ENCODE data around the gene VSIR.

VSIR gene

DNA sequence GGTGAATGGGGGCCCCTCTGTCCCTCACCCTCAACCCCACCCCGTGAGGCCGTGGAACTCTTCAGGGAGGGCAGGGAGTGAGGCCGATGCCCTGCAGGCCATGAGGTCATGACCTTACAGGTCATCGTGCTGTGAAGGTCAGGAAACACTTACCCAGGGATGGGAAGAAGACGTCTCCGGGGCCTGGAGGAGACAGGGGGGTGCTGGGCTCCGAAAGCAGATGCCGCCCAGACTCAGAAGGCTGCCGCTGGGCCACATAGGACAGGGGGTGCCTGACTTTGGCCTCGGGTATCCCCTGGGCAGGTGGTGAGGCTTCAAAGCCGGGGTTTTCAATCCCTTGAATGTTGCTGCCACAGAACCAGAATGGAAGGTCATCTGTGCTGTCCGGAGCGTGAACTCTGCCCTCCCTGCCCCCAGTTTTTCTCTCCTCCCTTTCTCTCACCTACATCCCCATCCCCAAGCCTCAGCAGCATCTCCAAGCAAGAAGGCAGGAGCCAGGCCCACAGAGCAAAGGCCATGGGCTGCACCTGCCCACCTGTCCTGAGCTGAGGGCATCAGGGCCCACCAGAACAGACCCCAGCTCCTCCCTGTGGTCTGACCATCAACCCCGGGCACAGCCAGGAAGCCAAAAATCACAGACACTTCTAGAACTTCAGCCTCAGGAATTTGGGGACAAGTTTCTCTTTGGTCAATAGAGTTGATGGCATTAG lies 21.6 kb downstream of the VSIR start:
- H3K9me3 Mint-ChIP-seq, result no peaks in the 10 kb centered on the region
- H3K27ac Mint-ChIP-seq, result peak overlapping the region; percentile 84
- H3K27me3 Mint-ChIP-seq, result no peaks in the 10 kb centered on the region
- peaks cover 83% of the 10 kb centered on the region for H3K4me1 Mint-ChIP-seq
- ATAC-seq, result no peak
- peaks cover 12% of the 10 kb centered on the region for H3K36me3 Mint-ChIP-seq
- no peak overlapping the region for H3K4me3 Mint-ChIP-seq

DNA sequence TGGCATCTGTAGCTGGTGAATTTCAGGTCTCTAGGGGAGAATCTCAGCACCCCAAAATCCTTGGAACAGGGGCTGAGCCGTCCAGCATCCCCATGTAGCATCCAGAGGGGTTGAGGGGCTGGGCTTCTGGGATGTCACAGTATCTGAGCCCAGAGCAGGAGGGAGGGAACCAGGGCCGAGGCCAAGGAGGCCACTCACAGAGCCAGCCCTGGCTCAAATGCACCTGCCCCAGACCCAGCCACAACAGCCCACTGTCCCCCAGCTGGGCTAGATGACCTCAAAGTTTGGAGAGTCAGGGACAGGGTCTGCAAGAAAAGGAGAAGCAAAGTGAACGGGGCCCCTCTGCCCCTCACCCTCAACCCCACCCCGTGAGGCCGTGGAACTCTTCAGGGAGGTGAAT lies 22.3 kb downstream of the VSIR start:
- peaks cover 8% of the 10 kb centered on the region for H3K36me3 Mint-ChIP-seq
- H3K4me3 Mint-ChIP-seq, result no peak overlapping the region
- H3K4me1 Mint-ChIP-seq, result peaks cover 85% of the 10 kb centered on the region
- H3K27ac Mint-ChIP-seq, result peak overlapping the region; percentile 90
- no peaks in the 10 kb centered on the region for H3K9me3 Mint-ChIP-seq
- H3K27me3 Mint-ChIP-seq, result no peaks in the 10 kb centered on the region
- no peak for ATAC-seq

DNA sequence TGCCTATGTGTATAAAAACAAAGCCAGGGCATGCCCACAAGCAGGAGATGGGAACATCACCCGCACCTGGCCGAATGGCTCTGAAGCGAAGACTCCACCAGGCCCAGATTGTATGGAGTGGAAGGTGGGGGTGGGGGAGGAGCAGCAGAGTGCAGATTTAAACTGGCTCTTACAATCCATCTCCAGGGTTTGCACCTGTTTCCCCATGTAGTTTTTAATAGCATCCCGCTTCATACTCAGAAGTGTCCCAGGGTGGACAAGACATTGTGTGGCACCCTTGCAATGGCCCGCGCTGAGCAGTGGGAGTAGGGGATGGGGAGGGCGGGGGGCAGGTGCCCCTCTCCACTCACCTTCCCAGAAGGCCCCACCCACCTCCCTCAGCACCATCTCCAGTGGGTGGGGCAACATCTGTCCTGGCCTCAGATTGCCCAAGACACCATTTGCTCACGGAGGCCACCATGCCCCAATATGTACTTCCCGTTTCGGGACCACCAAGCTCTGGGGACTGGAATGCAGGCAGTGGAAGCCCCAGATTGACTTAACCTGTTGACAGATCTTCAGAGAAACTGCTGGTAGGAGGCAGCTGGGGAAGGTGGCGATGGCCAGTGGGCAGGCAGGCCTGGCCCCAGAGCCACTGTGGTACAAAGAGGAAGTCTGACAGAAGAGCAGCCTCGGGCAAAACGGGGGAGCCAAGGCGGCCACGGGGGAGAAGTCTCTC lies 23.0 kb downstream of the VSIR start:
- ATAC-seq, result no peak
- Mint-ChIP-seq H3K4me3 (no peak overlapping the region), H3K36me3 (peaks cover 7% of the 10 kb centered on the region), H3K9me3 (no peaks in the 10 kb centered on the region), H3K27ac (peak overlapping the region; percentile 90), H3K4me1 (peaks cover 88% of the 10 kb centered on the region), H3K27me3 (no peaks in the 10 kb centered on the region)

DNA sequence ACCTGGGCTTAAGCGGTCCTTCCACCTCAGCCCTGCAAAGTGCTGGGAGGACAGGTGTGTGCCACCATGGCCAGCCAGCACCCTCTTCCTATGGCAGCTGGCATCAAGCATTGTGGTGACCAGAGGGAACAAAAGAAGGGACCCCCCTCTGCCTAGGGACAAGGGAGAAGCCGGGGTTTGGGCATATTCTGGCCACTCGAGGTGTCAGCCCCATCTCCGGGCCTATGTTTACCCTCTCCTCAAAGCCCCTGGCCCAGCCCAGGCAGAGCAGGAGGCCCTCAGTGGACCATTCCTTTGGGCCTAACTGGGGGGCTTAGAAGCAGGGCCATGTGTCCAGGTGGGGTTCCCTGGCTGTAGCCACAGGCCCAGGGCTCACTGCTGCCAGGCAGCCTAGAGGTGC lies 23.9 kb downstream of the VSIR start:
- Mint-ChIP-seq H3K27me3 (no peaks in the 10 kb centered on the region), H3K36me3 (peaks cover 7% of the 10 kb centered on the region), H3K9me3 (no peaks in the 10 kb centered on the region), H3K4me3 (no peak overlapping the region), H3K4me1 (peaks cover 87% of the 10 kb centered on the region), H3K27ac (peak overlapping the region; percentile 90)
- ATAC-seq, result peak; percentile 1

DNA sequence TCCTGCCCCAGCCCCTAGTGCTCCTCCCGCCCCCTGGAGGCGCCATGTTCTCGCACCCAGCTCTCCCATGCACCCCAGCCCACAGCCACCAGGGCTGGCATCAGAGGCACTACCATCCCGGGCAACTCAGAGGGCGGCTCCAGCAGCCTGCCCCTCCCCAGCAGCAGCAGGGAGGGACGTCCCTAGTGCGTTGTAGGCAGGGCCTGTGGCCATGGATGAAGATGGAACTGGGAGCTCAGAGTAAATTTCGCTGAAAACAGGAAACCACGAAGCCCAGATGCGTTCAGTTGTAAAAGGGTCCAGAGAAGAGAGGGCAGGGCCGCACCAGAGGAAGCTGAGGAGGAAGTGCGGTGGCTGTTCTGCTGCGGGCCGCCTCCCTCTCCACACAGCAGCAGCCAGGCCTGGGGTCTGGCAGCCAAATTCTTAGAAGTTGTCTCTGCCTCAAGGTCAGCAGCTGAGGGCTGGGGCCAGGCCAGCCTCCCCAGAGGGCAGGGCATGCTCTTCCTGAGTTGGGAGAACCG lies 24.6 kb downstream of the VSIR start:
- H3K27ac Mint-ChIP-seq, result peak overlapping the region; percentile 90
- H3K9me3 Mint-ChIP-seq, result no peaks in the 10 kb centered on the region
- peaks cover 80% of the 10 kb centered on the region for H3K4me1 Mint-ChIP-seq
- H3K36me3 Mint-ChIP-seq, result peaks cover 7% of the 10 kb centered on the region
- peak; percentile 85 for ATAC-seq
- no peaks in the 10 kb centered on the region for H3K27me3 Mint-ChIP-seq
- peak overlapping the region; percentile 47 for H3K4me3 Mint-ChIP-seq

DNA sequence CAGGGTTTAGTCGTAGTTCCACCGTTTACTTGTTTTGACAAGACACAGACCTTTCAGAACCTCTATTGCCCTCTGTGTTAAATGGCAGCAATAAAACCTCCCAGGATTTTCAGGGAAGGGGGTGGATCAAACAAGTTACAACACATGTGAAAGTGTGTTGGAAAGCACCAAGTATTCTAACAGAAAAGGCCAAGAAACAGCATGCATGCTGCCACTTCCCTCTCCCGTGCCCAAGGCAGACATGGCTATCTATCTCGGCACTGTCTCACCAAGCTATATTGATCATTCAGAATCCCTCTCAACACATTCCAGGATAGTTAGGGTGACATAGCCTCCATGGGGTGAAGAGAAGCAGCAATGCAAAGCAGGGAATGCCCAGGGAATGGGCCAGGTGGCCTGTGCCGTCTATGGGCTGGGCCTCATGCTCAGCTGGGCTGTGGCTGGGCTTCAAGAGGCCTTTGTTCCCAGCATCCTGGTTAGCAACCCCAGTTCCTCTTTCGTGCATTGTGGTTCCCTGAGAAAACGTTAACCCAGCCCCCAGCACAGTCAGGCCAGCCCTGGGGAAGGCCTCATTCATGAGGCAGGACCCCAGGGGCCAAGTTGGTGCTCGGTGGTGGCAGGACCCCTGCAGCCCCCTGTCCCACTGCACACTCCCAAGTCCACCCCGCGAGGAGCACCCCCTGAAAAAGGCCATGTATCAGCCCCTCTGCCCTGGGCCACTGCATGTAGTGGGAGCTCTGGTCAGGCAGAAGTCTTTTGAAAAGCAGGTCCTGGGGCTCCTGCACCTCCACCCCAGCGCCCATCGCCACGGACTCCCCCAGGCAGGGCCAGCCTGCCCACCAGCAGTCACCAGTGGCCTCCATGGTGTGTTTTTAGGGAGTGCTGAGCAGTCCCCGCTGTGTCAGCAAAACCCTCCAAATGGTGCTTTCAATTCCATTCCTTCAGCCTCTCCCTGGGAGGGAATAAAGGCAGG lies 25.5 kb downstream of the VSIR start:
- H3K4me1 Mint-ChIP-seq, result peaks cover 71% of the 10 kb centered on the region
- peak; percentile 63 for ATAC-seq
- H3K27ac Mint-ChIP-seq, result peak overlapping the region; percentile 90
- H3K4me3 Mint-ChIP-seq, result peak overlapping the region; percentile 4
- no peaks in the 10 kb centered on the region for H3K9me3 Mint-ChIP-seq
- H3K27me3 Mint-ChIP-seq, result no peaks in the 10 kb centered on the region
- peaks cover 7% of the 10 kb centered on the region for H3K36me3 Mint-ChIP-seq

DNA sequence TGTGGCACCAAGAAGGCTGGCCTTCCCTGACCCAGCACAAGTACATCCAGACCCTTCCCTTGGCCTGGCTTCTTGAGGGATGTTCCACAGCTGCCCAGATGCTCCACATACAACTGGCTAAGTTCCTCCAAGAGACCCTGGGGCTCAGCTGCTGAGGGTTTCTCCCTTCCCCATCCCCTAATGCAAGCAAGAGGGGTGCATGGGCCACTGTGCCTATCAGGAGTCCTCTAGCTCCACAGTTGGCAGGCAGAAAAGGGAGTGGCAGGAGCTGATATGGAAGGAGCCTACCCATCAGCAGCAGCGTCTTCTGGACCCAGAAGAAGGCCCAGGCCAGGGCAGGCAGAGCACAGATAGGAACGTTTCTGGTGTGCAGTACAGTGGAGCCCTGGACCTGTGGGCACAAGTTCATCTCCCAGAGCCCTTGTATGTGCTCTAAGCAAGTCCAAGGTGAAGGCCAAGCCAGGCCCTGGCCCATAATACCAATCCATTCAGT lies 26.2 kb downstream of the VSIR start:
- no peak overlapping the region for H3K4me3 Mint-ChIP-seq
- no peaks in the 10 kb centered on the region for H3K27me3 Mint-ChIP-seq
- H3K9me3 Mint-ChIP-seq, result no peaks in the 10 kb centered on the region
- H3K4me1 Mint-ChIP-seq, result peaks cover 70% of the 10 kb centered on the region
- peaks cover 7% of the 10 kb centered on the region for H3K36me3 Mint-ChIP-seq
- H3K27ac Mint-ChIP-seq, result peak overlapping the region; percentile 90
- no peak for ATAC-seq

DNA sequence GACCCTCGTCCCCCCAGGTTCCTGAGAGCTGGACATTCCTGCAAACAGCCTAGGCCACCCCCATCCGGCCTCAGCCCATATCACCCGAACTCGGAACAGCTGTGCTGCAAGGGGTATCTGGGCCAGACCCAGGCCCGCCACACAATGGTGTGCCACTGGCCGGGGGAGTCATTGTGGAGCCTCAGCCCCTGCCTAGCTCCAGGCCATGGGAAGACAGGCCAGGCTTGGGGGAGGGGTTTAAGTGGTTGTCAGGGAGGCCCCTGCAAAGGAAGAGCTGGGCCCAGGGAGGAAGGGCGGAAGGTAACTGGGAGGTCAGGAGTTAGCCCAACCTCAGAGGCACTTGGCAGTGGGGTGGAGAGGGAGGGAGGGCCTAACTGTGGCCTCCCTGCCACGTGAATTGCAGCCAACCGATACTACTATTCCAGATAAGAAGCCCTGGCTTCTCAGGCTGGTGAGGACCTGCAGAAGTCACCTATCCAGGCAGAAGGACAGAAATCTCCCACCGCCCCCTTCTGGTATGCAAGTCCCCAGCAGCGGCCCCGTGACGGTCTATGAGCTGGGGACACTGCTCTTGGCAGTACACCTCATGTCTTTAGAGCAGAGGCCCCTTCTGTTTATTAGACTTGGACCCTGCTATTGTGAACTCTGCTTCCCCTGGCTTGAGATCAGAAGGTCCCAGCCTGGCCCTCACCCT lies 26.8 kb downstream of the VSIR start:
- peak overlapping the region; percentile 90 for H3K27ac Mint-ChIP-seq
- no peak for ATAC-seq
- H3K27me3 Mint-ChIP-seq, result no peaks in the 10 kb centered on the region
- H3K4me3 Mint-ChIP-seq, result no peak overlapping the region
- peaks cover 7% of the 10 kb centered on the region for H3K36me3 Mint-ChIP-seq
- H3K4me1 Mint-ChIP-seq, result peaks cover 70% of the 10 kb centered on the region
- H3K9me3 Mint-ChIP-seq, result no peaks in the 10 kb centered on the region

DNA sequence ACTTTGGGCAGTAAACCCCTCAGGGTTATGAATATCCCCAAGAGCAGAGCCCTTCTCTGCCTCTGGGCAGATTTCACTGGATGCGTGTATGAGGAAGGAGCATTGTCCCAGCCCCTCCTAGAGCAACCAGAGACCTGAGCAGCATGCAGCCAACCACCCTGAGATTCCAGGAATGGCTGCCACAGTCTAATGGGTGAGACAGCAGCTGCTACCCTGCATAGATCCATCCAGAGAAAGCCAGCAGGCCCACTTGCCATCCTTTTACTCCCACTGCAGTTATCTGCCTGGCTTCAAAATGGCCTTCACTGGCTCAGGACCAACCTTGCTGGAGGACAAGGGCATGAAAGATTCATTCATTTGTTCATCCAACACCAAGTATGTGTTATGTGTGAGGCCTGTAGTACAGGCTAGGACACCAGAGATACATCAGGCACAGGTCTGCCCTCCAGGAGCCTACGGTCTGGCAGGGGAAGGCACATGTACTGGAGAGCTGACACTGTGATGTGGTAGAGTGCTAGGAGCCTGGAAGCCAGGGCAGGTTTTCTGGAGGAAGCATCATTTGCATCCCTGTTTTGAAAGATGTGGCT lies 27.6 kb downstream of the VSIR start:
- Mint-ChIP-seq H3K27ac (peak overlapping the region; percentile 90), H3K27me3 (no peaks in the 10 kb centered on the region), H3K4me1 (peaks cover 72% of the 10 kb centered on the region), H3K4me3 (no peak overlapping the region), H3K9me3 (no peaks in the 10 kb centered on the region), H3K36me3 (peaks cover 7% of the 10 kb centered on the region)
- ATAC-seq, result no peak

DNA sequence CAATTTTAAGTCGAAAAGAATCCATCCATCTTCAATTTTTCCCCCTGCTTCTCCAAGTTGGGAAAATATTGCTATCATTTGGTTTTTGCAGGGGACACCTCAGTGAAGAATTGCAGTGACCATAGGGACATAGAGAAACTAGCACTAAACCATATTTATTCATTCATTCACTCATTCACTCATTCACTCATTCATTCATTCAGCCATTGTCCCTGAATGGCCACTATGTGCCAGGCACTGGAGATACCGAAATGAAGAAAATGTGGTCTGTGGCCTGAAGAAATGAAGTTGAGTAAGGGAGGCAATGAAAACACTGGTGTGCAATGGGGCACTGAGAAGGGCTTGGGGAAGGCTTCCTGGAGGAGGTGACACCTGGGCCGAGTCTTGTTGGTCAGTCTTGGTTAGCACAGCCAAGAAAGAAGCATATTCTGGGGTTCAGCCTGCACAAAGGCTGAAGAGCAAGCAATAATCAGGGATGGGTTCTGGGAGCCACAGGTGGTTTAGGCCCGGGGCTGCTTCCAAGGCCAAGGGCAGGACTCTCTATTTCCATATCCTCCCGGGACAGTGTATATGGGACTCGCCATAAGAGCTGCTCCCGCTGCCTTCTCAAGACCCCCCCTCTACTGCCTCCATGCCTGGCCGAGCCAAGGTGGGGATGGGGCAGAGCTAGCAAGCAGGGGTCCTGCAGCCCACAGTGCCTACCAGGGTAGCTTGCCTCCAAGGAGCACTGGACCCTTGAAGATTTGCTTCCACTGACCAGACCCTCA lies 28.2 kb downstream of the VSIR start:
- H3K4me3 Mint-ChIP-seq, result no peak overlapping the region
- H3K4me1 Mint-ChIP-seq, result peaks cover 72% of the 10 kb centered on the region
- H3K27ac Mint-ChIP-seq, result peak overlapping the region; percentile 90
- H3K9me3 Mint-ChIP-seq, result no peaks in the 10 kb centered on the region
- no peaks in the 10 kb centered on the region for H3K27me3 Mint-ChIP-seq
- H3K36me3 Mint-ChIP-seq, result peaks cover under 1% of the 10 kb centered on the region
- no peak for ATAC-seq

DNA sequence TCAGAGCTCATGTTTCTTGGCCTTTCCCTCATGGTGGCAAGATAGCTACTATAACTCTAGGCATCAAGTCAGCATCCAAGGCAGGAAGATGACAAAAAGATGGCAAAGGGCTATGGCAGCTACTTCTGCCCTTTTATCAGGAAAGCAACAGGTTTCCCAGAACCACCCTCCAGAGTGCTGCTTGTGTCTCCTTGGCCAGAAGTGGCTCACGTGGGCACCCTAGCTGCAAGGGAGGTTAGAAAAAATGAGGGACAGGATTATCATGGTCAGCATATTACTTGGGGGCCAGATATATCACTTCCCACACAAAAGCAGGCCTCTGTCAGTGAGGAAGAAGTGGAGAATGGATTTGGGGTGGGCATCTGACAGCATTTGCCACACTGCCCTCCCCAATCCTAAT lies 29.5 kb downstream of the VSIR start:
- Mint-ChIP-seq H3K4me1 (peaks cover 70% of the 10 kb centered on the region), H3K27ac (no peak overlapping the region), H3K27me3 (no peaks in the 10 kb centered on the region), H3K9me3 (no peaks in the 10 kb centered on the region), H3K36me3 (no peaks in the 10 kb centered on the region), H3K4me3 (no peak overlapping the region)
- no peak for ATAC-seq

DNA sequence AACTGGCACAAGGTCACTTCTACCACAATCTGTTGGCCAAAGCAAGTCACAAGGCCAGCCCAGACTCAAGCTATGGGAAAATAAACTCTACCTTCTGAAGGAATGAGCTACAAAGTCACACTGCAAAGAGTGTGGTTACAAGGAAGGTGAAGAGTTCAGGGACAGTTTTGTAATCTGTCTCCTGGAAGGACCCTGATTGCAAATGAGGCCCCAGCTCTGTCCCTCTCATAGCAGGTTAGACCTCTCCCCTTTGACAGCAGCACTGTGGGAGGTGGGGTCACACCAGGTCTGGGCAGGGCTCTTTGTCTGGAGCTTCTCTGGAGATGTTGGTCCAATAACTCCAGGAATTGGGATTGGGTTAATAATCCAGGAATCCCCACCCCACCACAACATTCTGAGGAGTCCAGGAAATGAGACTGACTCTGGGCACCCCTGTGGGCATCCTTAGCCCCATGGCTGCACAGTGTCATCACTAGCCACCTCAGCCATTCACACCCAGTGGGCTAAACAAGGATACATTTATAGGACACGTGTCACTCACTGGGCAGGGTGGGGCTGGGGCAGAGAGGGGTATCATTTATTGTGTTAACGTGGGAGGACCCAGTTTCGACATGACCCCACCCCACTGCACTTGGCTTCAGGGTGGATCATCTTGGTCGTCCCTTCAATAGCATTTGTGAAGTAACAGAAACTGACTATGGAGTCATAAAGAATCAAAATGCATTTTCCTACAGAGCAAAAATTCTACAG lies 30.1 kb downstream of the VSIR start:
- H3K4me1 Mint-ChIP-seq, result peaks cover 65% of the 10 kb centered on the region
- H3K27me3 Mint-ChIP-seq, result no peaks in the 10 kb centered on the region
- no peak for ATAC-seq
- no peaks in the 10 kb centered on the region for H3K9me3 Mint-ChIP-seq
- no peak overlapping the region for H3K4me3 Mint-ChIP-seq
- peak overlapping the region; percentile 4 for H3K27ac Mint-ChIP-seq
- H3K36me3 Mint-ChIP-seq, result no peaks in the 10 kb centered on the region

Data from stimulated activated memory B cell treated with anti-CD40 and anti-IgM and Interleukin-4, amounts not matched to agents 10 μg/mL and 1 μg/mL and 100 μg/mL, for 72 hours (primary cell).